GM10248 (cell line): Measurements from ENCODE around the gene ZC2HC1C.

ENCODE experiments used
- CTCF ChIA-PET: fragments of 300-600 bp; sonication (Branson Sonifier 250); formaldehyde crosslinking; extraction: SDS; loops from one replicate; lab custom pipeline; 2021; ENCODE audit warnings: antibody characterized with exemption; lab: Yijun Ruan, JAX
- POLR2A ChIA-PET: fragments of 350-650 bp; sonication (Branson Sonifier 250); formaldehyde crosslinking; extraction: SDS; loops from one replicate; lab custom pipeline; 2020; ENCODE audit warnings: antibody characterized with exemption; lab: Yijun Ruan, JAX
- DNase-seq: peaks from one replicate; pipeline ENCODE4 v3.0.0; 2012; ENCODE audit errors: extremely low spot score
- TF ChIP-seq, protein P1 (sequence below): IDR thresholded peaks from 2 replicates; pipeline ENCODE4 v1.5.1; 2012; ENCODE audit warnings: mild to moderate bottlenecking, low read depth; ENCODE audit errors: extremely low read depth, missing control alignments, control extremely low read depth

Gene ZC2HC1C

DNA sequence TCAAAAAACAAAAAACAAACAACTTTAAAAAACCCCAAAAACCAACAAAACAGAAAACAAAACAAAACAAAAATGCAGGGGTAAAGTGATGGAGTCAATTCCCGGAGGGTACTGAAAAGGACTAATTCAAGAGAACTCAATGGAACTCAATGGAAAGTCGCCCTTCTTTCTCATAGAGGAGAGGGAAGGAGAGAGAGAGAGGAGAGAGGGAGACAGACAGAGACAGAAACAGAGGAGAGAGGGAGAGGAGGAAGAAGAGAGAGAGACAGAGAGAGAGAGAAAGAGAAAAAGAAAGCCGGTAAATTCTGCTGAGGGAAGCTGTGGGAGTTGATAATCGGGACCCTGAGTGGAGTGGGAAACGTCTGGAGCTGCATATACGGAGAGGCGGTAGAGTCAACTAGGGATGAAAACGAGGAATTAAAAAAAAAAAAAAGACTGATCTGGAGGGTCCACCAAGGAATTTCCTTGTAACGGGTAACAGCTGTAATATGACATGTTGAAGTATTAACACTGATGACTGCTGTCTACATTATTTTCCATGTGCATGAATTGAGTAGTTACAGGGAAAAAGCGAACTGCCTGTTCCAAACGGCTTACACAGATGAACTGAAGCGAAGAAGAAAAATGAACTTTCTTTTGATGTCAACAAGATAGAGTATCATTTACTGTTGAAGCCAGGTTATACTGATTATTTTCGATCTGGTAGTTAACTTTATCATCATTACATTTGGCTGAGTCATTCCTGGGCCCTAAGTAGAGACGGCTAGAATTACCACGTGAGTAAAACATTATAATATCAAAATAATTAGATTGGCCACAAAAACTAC is 934 bp upstream of the ZC2HC1C start:
- DNase-seq = no peak
- TF ChIP-seq, protein P1, sequence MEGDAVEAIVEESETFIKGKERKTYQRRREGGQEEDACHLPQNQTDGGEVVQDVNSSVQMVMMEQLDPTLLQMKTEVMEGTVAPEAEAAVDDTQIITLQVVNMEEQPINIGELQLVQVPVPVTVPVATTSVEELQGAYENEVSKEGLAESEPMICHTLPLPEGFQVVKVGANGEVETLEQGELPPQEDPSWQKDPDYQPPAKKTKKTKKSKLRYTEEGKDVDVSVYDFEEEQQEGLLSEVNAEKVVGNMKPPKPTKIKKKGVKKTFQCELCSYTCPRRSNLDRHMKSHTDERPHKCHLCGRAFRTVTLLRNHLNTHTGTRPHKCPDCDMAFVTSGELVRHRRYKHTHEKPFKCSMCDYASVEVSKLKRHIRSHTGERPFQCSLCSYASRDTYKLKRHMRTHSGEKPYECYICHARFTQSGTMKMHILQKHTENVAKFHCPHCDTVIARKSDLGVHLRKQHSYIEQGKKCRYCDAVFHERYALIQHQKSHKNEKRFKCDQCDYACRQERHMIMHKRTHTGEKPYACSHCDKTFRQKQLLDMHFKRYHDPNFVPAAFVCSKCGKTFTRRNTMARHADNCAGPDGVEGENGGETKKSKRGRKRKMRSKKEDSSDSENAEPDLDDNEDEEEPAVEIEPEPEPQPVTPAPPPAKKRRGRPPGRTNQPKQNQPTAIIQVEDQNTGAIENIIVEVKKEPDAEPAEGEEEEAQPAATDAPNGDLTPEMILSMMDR = no peak
- ChIA-PET CTCF (interaction anchor here (1.0 to 3.6 kb wide), 3 partner anchors 10 to 163 kb away, joined by 3 to 12 read pairs (median 4); no protein-coding TSS in a partner anchor), POLR2A (interaction anchor here (0.6 kb wide), 1 partner anchor 230 kb away, joined by 5 read pairs; no protein-coding TSS in a partner anchor)

DNA sequence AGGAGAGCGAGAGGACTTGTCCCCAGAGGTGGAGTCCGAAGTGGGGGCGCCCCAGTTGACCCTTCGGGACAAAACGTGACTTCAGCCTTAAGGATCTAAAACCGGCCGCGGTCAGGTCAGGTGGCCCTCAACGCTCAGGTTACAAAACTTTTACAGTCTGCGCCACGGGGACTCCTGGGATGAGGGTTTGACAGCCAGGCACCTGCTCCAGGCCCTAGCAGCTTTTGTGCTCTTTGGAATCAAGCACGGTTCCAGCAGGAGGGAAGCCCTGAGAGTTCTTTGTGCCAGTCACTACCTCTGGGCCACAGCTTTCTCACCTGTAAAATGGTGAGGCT is 337 bp downstream of the ZC2HC1C start:
- ChIA-PET POLR2A (no interaction called here), CTCF (interaction anchor here (0.9 to 3.6 kb wide), 3 partner anchors 12 to 164 kb away, joined by 3 to 12 read pairs (median 5); no protein-coding TSS in a partner anchor)
- DNase-seq = no peak
- TF ChIP-seq, protein P1 = no peak

DNA sequence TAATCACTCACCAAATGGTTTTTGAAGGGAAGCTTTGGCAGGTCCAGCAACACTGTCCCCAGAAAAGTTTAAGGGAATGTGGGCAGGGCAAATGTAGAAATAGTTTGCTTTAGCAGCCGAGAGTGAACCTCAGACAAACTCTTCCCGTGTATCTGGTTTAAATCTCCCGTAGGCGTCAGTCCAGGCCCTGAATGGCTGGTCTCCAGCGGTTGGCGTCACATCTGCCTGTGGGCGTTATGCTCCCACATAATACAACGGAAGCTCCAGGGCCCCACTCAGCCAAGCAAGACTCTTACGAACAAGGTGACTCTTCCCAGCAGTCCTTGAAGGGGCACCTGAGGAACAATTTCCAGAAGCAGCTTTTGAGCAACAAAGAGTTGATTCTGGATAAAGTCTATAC is 942 bp downstream of the ZC2HC1C start:
- ChIA-PET POLR2A (interaction anchor here (0.5 kb wide), 1 partner anchor 29 kb away, joined by 3 read pairs; no protein-coding TSS in a partner anchor), CTCF (interaction anchor here (0.9 to 3.6 kb wide), 4 partner anchors 12 to 209 kb away, joined by 3 to 12 read pairs (median 4); no protein-coding TSS in a partner anchor)
- DNase-seq = no peak
- TF ChIP-seq, protein P1 = no peak

DNA sequence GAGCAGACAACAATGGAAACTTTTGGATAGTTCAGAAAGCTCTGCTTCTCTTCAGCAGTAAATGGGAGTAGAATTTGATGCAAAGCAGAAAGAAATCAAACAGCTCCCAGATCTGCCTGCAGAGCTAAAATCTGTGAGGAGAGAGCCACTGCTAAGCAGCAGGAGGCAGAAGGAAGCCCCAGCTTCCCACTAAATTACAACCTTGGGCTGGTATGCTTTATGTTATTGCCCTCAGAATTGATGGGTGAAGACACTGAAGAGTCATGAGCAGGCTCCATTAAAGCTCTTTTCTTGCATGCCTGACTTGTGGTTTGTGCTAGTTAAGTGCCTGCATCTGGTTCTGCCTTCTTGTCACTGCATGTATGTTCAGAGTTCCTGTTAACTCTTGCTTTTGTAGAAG is 8.4 kb downstream of the ZC2HC1C start:
- TF ChIP-seq, protein P1 = no peak
- ChIA-PET POLR2A (no interaction called here), CTCF (interaction anchor here (1.1 to 4.2 kb wide), 3 partner anchors 9 to 14 kb away, joined by 3 to 23 read pairs (median 3); no protein-coding TSS in a partner anchor)
- no peak for DNase-seq

DNA sequence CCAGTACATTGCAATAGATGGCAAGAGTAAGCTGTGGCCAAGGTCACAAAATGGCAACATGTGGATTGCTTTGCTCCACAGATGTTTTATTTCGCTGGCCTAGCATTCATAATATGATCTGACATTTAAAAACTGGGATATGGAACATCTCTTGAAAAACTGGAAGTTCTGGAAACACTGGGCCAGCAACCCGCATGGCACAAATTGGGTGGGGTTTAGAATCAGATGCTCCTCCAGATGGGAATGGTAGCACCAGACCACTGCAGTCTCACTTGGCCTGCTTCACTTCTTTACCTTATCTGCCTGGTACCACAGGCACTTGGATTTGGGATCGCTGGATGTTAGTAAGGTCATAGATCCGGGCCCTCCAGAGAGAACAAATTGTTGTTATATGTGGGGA is 10.1 kb downstream of the ZC2HC1C start:
- ChIA-PET POLR2A (no interaction called here), CTCF (interaction anchor here (0.6 to 4.2 kb wide), 2 partner anchors 9 to 135 kb away, joined by 3 to 23 read pairs; no protein-coding TSS in a partner anchor)
- DNase-seq = no peak
- TF ChIP-seq, protein P1 = no peak

DNA sequence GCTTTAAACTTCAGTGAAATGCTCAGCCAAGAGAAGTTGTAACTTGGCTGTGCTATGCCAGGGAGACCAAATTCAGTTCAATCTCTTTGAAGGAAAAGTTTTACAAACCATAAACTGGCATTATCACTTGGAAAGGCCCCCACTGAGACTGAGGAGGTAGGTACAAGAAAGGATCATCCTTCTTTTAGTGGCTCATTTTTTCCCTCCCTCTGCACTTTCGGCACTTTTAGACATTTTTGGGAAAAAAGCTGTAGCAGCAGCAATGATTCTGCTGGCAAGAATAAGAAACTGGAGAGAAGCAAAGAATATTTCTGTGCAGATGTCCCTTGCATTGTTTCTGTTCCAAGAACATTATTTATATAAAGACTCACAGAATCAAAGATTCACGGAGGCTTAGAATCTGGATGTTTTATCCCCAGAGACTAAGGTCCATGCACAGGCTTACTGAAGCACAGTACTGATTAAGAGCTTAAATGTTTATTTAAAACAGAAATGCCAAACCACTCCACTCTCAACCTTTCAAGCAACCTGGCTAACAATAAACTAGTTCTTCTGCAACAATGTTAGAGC is 12.3 kb downstream of the ZC2HC1C start:
- TF ChIP-seq, protein P1 = no peak
- ChIA-PET POLR2A (no interaction called here), CTCF (interaction anchor here (1.0 to 1.2 kb wide), 3 partner anchors 11 to 175 kb away, joined by 3 read pairs; no protein-coding TSS in a partner anchor)
- DNase-seq = no peak
